Activated naive CD8-positive, alpha-beta T cell treated with anti-CD3 and anti-CD28 coated beads for 36 hours (primary cell): ENCODE measurements around the gene ABCA13. TPM values are rescaled to one million over a fixed set of nuclear protein-coding genes. Genes with fewer than 3 reads are reported as not detected.
A peak's percentile ranks its signal among the peaks of the same experiment; 100 is the strongest.
"Not testable (repeated sequence)": the region's sequence is repeated elsewhere in the genome, so short reads cannot be mapped to it uniquely, and the experiment has no call there.

ENCODE experiments used
- DNase-seq: peaks from one replicate; pipeline ENCODE4 v3.0.0; 2021
- H3K27ac Mint-ChIP-seq: one replicate; pipeline ENCODE4 v1.8.0; 2022; ENCODE audit warnings: mild to moderate bottlenecking, moderate library complexity, mixed read lengths
- H3K27me3 Mint-ChIP-seq: one replicate; pipeline ENCODE4 v1.8.0; 2022; ENCODE audit warnings: mild to moderate bottlenecking, mixed read lengths
- H3K36me3 Mint-ChIP-seq: one replicate; pipeline ENCODE4 v1.8.0; 2021; ENCODE audit warnings: mild to moderate bottlenecking, mixed read lengths
- H3K4me1 Mint-ChIP-seq: one replicate; pipeline ENCODE4 v1.8.0; 2021; ENCODE audit warnings: mixed read lengths
- H3K4me3 Mint-ChIP-seq: one replicate; pipeline ENCODE4 v1.8.0; 2022; ENCODE audit warnings: mild to moderate bottlenecking, moderate library complexity, mixed read lengths
- H3K9me3 Mint-ChIP-seq: one replicate; pipeline ENCODE4 v1.8.0; 2022; ENCODE audit warnings: mixed read lengths
- total RNA-seq, 2 experiments: library from RNA; stranded (reverse); gene quantifications; one replicate each; pipeline ENCODE4 v1.2.3, GENCODE V29; 2021

ABCA13 gene, protein sequence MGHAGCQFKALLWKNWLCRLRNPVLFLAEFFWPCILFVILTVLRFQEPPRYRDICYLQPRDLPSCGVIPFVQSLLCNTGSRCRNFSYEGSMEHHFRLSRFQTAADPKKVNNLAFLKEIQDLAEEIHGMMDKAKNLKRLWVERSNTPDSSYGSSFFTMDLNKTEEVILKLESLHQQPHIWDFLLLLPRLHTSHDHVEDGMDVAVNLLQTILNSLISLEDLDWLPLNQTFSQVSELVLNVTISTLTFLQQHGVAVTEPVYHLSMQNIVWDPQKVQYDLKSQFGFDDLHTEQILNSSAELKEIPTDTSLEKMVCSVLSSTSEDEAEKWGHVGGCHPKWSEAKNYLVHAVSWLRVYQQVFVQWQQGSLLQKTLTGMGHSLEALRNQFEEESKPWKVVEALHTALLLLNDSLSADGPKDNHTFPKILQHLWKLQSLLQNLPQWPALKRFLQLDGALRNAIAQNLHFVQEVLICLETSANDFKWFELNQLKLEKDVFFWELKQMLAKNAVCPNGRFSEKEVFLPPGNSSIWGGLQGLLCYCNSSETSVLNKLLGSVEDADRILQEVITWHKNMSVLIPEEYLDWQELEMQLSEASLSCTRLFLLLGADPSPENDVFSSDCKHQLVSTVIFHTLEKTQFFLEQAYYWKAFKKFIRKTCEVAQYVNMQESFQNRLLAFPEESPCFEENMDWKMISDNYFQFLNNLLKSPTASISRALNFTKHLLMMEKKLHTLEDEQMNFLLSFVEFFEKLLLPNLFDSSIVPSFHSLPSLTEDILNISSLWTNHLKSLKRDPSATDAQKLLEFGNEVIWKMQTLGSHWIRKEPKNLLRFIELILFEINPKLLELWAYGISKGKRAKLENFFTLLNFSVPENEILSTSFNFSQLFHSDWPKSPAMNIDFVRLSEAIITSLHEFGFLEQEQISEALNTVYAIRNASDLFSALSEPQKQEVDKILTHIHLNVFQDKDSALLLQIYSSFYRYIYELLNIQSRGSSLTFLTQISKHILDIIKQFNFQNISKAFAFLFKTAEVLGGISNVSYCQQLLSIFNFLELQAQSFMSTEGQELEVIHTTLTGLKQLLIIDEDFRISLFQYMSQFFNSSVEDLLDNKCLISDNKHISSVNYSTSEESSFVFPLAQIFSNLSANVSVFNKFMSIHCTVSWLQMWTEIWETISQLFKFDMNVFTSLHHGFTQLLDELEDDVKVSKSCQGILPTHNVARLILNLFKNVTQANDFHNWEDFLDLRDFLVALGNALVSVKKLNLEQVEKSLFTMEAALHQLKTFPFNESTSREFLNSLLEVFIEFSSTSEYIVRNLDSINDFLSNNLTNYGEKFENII (N-terminal part only)
- total RNA-seq: under 1 TPM; 0.04 TPM

DNA sequence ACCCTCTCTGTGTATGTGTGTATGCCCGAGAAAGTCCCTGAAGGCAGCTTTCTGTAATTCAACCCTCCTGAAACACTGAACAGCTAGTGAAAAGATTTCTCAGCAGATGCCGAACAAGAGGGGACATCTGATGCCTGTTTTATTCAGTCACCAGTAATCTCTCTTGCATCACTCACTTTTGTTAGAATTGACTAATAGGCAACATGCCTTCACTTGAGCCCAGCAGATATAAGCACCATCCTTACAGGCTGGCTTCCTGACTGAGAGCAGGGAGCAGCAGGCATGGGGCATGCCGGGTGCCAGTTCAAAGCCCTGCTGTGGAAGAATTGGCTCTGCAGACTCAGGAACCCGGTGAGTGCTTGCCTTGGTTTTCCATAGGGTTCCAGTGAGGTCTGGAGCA lies at the start of gene ABCA13:
ABCA13 (plus strand) TSS at position 257 of the 400 bp plus-strand sequence; CDS start at position 283, 26 bp downstream.
- Mint-ChIP-seq H3K27me3 (peaks cover 21% of the 10 kb centered on the region), H3K4me3 (no peak within 1 kb of the TSS), H3K27ac (no peak within 1 kb of the TSS), H3K4me1 (no peaks in the 10 kb centered on the region), H3K36me3 (no peaks in the 10 kb centered on the region), H3K9me3 (peaks cover 3% of the 10 kb centered on the region)
- no peak for DNase-seq

DNA sequence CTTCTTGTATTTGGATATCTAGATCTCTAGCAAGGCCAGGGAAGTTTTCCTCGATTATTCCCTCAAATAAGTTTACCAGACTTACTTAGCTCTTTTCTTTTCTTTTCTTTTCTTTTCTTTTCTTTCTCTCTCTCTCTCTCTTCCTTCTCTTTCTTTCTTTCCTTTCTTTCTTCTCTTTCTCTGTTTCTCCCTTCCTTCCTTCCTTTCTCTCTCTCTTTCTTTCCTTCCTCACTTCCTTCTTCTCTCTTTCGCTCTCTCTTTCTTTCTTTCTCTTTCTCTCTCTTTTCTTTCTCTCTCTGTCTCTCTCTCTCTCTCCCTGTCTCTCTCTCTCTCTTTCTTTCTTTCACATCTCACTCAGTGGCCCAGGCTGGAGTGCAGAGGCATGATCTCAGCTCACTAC lies 45.2 kb upstream of the ABCA13 start:
- H3K4me3 Mint-ChIP-seq: no peak overlapping the region
- H3K27ac Mint-ChIP-seq: peak overlapping the region; percentile 5
- H3K36me3 Mint-ChIP-seq: peaks cover 2% of the 10 kb centered on the region
- DNase-seq: no peak
- no peaks in the 10 kb centered on the region for H3K4me1 Mint-ChIP-seq
- H3K9me3 Mint-ChIP-seq: peaks cover 6% of the 10 kb centered on the region
- H3K27me3 Mint-ChIP-seq: peaks cover 4% of the 10 kb centered on the region

DNA sequence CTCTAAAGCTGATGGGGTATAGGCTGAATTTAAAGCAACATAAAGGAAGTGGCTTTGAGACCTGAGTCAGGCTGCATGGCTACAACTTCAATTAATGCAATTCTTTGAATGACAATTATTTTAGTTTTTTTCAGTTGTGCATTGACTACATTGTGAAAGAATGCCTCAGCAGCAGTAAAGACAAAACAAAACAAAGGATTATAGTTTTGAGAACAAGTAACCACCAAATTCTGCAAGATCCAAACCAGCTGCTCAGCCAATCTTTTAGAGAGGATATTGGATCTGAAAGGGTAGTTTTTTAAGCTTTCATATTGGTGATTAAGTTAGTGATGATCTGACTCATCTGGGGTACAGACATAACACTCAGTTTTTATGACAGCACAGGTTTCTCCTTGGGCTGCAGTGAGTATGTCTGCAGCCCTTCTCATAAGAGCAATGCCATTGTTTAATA lies 40.6 kb upstream of the ABCA13 start:
- Mint-ChIP-seq H3K9me3 (peaks cover 6% of the 10 kb centered on the region), H3K27me3 (peaks cover 4% of the 10 kb centered on the region), H3K4me3 (no peak overlapping the region), H3K36me3 (peaks cover 2% of the 10 kb centered on the region), H3K27ac (no peak overlapping the region), H3K4me1 (no peaks in the 10 kb centered on the region)
- no peak for DNase-seq

DNA sequence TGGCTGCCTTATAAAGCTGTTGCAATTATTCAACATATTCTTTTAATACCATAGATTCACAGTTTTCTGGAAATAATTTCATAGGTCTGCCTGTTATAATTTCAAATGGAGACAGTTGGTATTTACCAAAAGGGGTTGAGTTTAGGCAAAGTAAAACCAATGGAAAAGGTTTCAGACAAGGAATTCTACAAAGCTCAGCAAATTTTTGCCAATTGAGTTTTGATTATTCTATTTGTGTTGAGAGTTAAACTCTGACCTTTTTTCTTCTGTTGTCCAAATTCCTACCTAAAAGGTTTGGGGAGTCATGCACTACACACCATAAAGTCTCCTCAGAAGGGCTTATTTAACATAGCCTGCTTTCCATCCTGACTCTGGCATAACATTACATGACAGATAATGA lies 38.5 kb upstream of the ABCA13 start:
- Mint-ChIP-seq H3K4me3 (no peak overlapping the region), H3K36me3 (peaks cover 2% of the 10 kb centered on the region), H3K27me3 (no peaks in the 10 kb centered on the region), H3K4me1 (no peaks in the 10 kb centered on the region), H3K27ac (no peak overlapping the region), H3K9me3 (no peaks in the 10 kb centered on the region)
- no peak for DNase-seq

DNA sequence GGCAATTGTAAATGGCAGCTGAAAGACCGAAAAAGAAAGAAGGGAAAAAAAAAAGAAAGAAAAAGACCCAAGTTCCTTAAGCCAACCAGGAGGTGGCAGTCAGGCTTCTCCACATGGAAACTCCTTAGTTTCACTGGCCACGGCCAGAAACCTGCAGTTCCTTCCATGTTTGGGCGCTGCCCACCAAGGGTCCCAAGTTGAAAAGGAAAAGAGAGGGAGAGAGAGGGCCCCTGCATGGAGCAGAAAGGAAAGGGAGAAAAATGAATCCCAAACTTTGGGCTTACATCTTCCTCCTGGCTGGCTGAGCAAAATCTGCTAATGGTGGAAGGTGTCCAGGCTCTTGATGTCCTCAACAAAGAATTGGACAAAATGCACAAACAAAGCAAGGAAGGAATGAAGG lies 31.8 kb upstream of the ABCA13 start:
- Mint-ChIP-seq H3K27me3 (no peaks in the 10 kb centered on the region), H3K4me1 (peaks cover 6% of the 10 kb centered on the region), H3K36me3 (peaks cover 2% of the 10 kb centered on the region), H3K4me3 (no peak overlapping the region), H3K9me3 (peaks cover 8% of the 10 kb centered on the region), H3K27ac (no peak overlapping the region)
- no peak for DNase-seq

DNA sequence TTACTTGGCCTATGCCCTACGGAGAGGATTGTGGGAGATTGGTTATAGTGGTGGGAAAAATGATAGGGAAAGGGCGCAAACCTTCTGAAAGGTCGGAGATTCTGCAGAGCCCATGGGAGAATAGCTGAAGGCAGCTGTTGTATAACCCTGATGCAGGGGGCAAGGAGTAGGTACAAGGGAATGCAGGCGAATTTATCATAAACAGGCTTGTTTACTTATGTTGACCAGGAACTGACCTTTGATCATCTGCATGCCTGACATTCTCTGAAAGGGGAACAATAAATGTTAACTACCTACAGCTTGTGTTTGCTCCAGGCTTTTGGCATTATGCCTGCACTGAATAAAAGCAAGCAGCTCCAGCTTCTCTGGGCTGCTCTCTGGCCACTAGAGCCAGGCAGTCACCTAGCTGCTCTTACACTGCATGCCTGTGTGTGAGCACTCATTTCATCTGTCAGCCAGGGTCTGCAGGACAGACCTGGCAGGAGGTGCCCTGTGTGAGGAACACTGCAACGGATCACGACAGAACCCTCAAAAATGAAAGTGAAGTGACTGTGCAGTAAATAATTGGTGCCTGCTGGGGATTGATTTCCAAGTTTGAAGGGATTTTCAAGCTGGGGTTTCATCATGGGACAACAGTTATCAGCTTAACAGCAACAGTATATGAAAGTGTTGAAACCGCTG lies 31.1 kb upstream of the ABCA13 start:
- peaks cover 2% of the 10 kb centered on the region for H3K36me3 Mint-ChIP-seq
- H3K27ac Mint-ChIP-seq: no peak overlapping the region
- peaks cover 6% of the 10 kb centered on the region for H3K4me1 Mint-ChIP-seq
- H3K27me3 Mint-ChIP-seq: no peaks in the 10 kb centered on the region
- peaks cover 8% of the 10 kb centered on the region for H3K9me3 Mint-ChIP-seq
- no peak overlapping the region for H3K4me3 Mint-ChIP-seq
- DNase-seq: no peak

DNA sequence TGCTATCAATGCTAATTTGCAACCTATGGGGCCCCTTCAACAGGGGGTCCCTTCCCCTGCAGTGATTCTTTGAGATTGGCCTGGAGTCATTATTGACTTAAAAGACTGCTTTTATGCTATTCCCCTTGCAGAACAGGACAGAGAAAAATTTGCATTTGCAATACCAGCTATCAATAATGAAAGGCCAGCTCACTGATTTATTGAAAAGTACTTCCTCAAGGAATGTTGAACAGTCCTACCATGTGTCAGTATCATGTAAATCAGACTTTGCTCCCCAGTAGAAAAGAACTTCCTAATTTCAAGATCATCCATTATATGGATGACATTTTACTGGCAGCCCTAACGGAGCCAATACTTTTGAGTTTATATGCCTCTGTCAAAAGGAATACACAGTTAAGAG lies 29.7 kb upstream of the ABCA13 start:
- H3K27me3 Mint-ChIP-seq: no peaks in the 10 kb centered on the region
- peaks cover 8% of the 10 kb centered on the region for H3K9me3 Mint-ChIP-seq
- H3K36me3 Mint-ChIP-seq: no peaks in the 10 kb centered on the region
- no peak for DNase-seq
- no peak overlapping the region for H3K4me3 Mint-ChIP-seq
- H3K4me1 Mint-ChIP-seq: peaks cover 6% of the 10 kb centered on the region
- H3K27ac Mint-ChIP-seq: no peak overlapping the region

DNA sequence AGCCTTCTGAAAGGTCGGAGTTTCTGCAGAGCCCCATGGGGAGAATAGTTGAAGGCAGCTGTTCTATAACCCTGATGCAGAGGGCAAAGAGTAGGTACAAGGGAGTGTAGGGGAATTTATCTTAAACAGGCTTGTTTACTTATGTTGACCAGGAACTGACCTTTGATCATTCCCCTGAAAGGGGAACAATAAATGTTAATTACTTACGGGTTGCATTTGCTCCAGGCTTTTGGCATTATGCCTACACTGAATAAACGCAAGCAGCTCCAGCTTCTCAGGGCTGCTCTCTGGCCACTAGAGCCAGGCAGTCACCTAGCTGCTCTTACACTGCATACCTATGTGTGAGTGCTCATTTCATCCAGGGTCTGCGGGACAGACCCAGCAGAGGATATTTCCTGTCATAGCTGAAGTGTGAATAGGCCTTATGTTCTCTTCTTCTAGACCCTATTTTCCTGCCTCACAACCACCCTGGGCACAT lies 26.9 kb upstream of the ABCA13 start:
- peaks cover 6% of the 10 kb centered on the region for H3K4me1 Mint-ChIP-seq
- no peak overlapping the region for H3K4me3 Mint-ChIP-seq
- peaks cover 8% of the 10 kb centered on the region for H3K9me3 Mint-ChIP-seq
- H3K27me3 Mint-ChIP-seq: peaks cover 11% of the 10 kb centered on the region
- H3K36me3 Mint-ChIP-seq: no peaks in the 10 kb centered on the region
- DNase-seq: no peak
- no peak overlapping the region for H3K27ac Mint-ChIP-seq

DNA sequence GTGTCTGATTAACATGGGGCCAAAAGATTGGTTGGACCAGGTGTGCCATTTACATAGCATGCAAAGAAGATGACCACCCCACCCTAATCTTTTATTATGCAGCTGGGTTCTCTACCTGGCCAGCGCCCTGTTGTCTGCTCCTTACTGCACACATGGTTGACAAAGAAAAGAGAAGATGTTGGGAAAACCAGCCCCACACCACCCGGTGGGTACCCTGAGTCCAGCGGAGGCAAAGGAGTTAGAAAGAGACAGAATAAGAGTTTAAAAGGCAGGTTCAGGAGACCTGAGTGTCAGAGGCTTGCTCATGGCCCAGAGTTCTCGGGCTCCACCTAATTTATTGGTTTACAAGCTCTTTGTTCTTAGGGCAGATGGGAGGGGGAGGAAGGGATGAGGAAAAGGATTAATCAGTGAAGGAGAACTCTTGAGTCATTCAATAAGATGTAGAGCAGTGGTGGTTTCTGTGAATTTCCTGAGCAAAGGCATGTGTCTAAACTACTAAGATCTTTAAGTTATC lies 24.1 kb upstream of the ABCA13 start:
- Mint-ChIP-seq H3K36me3 (no peaks in the 10 kb centered on the region), H3K27ac (no peak overlapping the region), H3K9me3 (peaks cover 2% of the 10 kb centered on the region)

DNA sequence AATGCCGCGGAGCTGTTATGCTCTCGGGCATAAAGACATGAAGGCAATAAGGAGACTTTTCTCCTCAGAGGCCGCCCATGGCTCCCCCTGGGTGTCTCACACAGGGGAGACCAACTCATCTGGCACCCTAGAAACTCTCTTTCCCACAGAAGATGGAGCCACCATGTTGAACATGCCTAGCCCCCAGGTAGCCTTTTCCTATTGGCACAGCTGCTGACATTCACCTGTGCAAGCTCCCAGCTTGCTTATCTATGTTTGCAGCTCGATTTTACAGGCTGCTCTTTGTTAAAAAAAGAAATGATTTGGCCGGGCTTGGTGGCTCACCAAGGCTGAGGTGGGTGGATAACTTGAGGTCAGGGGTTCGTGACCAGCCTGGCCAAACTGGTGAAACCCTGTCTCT lies 23.6 kb upstream of the ABCA13 start:
- not testable (repeated sequence) for H3K27ac Mint-ChIP-seq, DNase-seq, H3K36me3 Mint-ChIP-seq, H3K9me3 Mint-ChIP-seq, H3K4me3 Mint-ChIP-seq, H3K4me1 Mint-ChIP-seq
- peaks cover 21% of the 10 kb centered on the region for H3K27me3 Mint-ChIP-seq

More for the DNA sequence above, 24.1 kb upstream of the ABCA13 start:
- H3K4me3 Mint-ChIP-seq: no peak overlapping the region
- no peak for DNase-seq
- no peaks in the 10 kb centered on the region for H3K4me1 Mint-ChIP-seq
- H3K27me3 Mint-ChIP-seq: peaks cover 21% of the 10 kb centered on the region

DNA sequence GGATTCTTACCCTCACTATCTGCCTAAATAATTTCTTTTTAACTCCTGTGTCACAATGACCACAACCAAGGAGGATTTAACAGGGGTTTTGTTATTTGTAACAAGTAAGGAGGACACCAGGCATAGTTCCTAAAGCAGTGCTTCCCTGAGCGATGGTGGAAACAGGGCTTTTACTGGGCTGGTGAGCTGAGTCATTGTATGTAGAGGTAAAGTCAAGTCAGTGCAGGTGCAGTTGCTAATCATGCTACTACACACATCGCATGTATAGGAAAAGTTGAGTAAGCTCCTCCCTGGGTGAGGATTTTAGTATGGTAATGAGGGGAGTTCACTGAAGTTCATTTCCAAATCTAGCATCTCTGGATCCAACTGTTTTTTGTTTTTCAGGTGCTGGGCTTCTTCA lies 22.9 kb upstream of the ABCA13 start:
- Mint-ChIP-seq H3K27me3 (peaks cover 21% of the 10 kb centered on the region), H3K4me3 (no peak overlapping the region), H3K36me3 (no peaks in the 10 kb centered on the region), H3K9me3 (no peaks in the 10 kb centered on the region), H3K27ac (no peak overlapping the region), H3K4me1 (no peaks in the 10 kb centered on the region)
- no peak for DNase-seq

DNA sequence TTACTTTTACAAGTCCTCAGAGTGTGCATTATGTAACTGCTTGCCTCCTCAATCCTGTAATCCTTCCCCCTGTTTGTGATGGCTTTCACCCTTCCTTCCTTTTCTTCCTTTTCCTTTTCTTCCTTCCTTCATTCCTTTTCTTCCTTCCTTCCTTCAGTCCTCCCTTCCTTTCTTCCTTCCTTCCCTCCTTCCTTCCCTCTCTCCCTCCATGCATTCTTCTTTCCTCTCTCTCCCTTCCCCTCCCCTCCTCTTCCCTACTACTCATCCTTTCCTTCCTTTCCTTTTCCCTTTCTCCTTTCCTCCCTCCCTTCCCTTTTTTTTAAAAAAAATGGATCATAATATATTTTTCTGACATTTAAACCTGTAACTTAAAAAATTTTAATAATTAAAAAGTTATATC lies 22.2 kb upstream of the ABCA13 start:
- H3K4me1 Mint-ChIP-seq: no peaks in the 10 kb centered on the region
- no peaks in the 10 kb centered on the region for H3K36me3 Mint-ChIP-seq
- DNase-seq: no peak
- H3K27ac Mint-ChIP-seq: no peak overlapping the region
- H3K4me3 Mint-ChIP-seq: no peak overlapping the region
- H3K27me3 Mint-ChIP-seq: peaks cover 24% of the 10 kb centered on the region
- no peaks in the 10 kb centered on the region for H3K9me3 Mint-ChIP-seq

DNA sequence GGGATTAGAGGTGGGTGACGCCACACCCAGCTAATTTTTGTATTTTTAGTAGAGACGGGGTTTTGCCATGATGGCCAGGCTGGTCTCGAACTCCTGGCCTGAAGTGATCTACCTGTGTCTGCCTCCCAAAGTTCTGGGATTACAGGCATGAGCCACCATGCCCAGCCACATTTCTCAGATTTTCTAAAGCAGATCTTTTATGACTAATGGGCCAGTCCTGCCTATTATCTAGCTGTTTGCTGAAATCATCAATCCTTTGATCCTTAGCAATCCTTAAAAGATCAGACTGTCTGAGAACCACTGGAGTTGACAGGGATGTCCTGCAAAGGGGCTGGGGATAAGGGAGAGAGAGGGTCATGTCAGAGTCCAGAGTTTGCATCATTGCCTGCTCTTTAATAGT lies 21.2 kb upstream of the ABCA13 start:
- H3K4me3 Mint-ChIP-seq: no peak overlapping the region
- no peaks in the 10 kb centered on the region for H3K9me3 Mint-ChIP-seq
- no peaks in the 10 kb centered on the region for H3K36me3 Mint-ChIP-seq
- H3K27ac Mint-ChIP-seq: no peak overlapping the region
- H3K4me1 Mint-ChIP-seq: no peaks in the 10 kb centered on the region
- peaks cover 28% of the 10 kb centered on the region for H3K27me3 Mint-ChIP-seq
- DNase-seq: no peak

DNA sequence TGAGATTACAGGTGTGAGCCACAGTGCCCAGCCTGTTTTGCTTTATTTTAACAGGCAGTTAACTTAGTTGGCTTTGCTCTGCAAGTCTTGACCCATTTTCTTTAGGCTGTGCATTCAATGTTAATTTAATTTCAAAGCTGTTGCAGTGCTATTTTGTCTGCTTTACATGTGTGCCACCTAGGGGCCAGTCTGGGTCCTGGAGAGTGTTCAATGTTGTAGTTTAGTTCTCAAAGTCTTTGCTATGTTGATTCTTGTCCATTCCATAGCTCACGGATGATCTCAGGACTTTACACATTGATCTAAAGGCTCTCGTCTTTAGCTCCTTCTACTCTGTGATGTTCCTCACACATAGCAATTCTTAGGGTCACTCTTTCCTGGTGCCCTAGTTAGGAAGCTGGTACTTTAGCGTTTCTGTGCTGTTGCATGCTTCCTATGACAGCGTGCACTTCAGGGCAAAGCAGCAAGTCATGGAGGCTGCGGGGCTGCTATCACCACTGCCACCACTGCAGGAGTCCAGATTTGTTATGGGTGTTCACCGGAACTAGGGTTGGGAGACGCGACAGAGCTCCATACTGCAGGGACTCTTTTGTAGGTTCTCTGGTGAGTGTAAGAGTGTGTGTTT lies 16.4 kb upstream of the ABCA13 start:
- Mint-ChIP-seq H3K36me3 (no peaks in the 10 kb centered on the region), H3K27ac (no peak overlapping the region), H3K4me3 (no peak overlapping the region), H3K9me3 (no peaks in the 10 kb centered on the region), H3K27me3 (peaks cover 33% of the 10 kb centered on the region), H3K4me1 (no peaks in the 10 kb centered on the region)
- no peak for DNase-seq
